ENCODE measurements around the gene NXPH2.

NXPH2 gene

GRCh38 chr2:138779781-138780445 lies at the start of gene NXPH2:
NXPH2 (minus strand) TSS chr2:138780390; CDS start chr2:138780241, 149 bp downstream.
- no peak for DNase-seq

DNA sequence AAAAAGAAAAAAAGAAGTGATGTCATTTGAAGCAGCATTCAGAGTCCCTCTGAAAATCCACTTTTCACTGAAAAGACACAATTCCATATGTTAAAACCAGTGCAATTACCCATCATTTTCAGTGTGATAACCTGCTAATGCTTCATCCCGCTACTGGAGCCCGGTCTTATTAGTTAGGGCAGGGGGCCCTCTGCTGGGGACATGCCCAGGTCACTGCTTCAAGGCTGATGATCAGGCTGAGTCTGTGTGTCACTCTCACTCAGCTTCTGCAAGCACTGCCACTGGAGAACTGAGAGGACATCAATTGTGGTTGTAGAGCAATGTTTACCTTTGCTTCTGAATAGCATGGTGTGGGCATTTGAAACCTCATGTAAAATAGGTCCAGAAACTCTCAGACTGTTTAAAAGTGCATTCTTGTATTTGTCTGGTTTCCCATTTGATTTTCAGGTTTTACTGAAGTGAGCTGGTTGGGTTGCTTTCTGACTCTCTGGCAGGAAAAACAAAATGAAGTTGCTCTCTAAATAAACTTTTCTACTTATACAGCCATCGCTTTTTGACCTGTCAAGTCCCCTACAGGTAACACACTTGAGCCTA lies 49.2 kb upstream of the NXPH2 start:
- DNase-seq: no peak

DNA sequence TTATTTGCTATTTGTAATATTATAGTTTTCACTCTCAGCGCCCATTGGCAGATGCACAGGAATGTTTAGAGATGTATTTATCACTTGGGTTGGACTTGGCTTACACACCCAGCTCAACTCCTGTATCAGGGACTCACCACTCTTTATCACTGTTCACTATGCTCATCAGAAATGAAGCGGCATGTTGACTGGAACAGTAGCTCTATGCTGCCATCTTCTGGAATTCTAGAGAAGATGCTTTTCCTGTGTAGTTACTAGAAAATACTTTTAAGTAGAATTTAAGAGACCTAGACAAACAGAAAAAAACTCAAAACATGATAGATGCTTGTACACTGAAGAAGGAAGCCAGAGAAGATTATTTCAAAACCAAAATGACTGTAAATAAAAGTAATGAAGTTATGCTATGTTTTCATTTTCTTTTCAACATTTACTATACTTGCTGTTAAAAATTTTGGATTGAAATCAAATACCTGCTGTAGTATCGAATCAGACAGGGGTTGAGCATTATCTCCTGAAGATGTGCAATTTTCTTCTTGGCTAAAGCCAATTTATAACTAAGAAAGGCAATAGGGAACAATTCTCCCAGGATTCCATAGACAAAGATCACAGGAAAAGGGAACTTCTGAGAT lies 47.4 kb upstream of the NXPH2 start:
- DNase-seq: no peak

GRCh38 chr2:138823666-138824065 lies 43.5 kb upstream of the NXPH2 start:
- no peak for DNase-seq

- no peak for DNase-seq
These were observed 39.8 kb upstream of the NXPH2 start for GRCh38 chr2:138819964-138820363.

DNA sequence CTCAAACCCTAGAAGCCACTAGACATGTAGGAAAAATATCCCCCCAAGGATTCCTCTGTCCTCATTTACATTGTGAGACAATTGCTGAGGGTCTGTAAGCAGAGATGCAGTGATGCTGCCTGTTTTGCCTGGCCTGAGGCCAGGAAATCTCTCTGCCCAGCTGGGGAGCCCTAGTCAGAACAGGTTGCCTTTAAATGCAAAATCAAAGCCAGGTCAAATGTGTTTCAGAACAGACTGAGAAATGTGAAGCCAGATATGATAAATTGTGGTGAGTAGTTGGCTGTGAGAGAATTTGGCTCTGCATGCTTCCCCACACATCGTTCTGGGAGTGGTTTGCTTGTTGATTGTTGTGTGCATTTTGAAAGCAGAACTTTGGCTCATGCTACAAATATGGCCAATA lies 38.4 kb upstream of the NXPH2 start:
- DNase-seq: no peak

DNA sequence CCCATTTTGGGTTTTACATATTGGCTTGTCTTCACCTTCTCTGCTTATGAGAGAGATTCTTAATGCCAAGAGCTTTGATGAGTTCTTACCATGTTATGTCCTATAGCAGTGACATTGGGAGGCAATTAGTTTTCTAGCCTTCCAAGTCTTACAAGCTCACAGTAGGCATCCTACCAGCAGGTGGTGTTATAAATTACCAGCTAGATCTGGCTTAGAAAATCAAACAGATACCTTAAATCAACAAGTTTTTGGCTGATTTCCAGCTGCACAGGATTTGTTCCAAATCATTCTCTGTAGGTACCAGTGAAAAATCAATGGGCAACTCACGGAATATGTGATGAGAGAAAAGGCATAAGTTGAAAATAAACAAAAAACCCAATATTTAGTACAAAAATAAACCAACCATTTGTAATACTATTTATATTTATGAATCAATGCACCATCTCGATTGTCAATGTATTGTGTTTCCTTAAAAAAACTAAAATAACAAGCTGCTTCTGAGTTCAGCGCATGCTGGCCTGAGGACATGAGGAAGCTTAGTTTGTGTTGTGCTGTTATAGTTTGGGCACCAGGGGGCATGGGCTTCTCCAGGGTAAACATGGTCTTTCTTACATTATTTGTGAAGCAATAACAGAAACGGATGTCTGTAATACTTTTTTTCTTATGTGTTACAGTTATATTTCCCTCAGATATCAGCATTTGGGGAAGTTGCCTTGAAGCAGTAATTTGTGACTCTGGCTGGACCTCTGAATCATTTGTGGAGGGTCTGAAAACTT lies 34.1 kb upstream of the NXPH2 start:
- no peak for DNase-seq

DNA sequence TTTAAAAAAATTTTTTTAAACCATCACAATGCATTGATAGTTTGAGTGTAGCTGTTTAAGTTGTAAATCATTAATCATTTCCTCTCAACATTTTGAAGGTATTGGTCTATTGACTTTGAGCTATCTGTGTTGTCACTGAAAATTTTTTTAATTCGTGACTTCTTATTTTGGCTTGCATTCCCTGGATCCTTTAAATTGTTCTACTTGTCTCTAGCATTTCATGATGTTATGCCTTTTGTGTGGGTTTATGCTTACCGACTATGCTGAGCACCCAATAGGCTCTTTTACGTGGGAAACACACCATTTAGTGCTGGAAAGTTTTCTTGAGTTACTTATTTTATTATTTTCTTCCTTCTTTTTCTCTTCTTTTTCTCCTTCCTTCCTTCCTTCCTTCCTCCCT lies 31.2 kb upstream of the NXPH2 start:
- no peak for DNase-seq

GRCh38 chr2:138794724-138795123 lies 14.5 kb upstream of the NXPH2 start:
- DNase-seq: no peak

GRCh38 chr2:138787053-138787666 lies 7.0 kb upstream of the NXPH2 start:
- no peak for DNase-seq

DNA sequence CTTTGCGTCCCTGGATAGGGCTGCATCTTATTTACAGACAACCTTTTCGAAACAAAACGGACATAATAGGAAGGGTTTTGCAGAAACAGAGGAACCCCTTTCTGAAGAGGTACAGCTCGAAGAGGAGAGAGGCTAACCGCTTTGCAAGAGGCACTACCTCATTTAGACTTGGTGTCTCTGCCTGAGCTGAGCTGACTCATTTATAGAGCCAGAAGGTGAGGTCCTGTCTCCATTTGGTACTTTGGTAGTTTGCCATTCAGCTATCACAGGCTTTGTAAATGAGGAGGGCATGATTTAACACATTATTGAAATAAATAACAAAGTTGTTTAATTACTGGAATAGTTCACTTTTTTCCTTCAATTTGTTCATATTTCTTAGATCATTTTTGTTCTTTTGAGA lies 2.2 kb upstream of the NXPH2 start:
- DNase-seq: no peak

DNA sequence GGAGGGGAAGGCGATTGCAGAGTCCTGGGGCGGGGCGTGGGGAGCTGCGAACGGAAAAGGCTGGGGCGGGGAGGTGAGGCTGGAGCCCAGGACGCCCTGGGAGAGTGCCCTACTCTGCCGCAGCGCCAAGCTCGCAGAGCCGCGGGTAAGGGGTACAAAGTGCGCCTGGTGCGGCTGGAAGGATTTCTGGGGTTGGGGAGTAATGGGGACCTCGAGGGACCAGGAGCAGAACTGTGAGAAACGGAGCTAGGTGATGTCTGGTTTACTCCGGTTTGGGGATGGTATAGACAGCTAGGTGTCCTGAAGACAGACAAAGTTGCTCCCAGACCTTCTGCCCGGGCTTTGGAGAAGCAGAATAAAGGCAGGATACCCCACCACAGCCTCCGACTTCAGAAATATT lies 718 bp upstream of the NXPH2 start:
- no peak for DNase-seq

GRCh38 chr2:138780446-138780880 lies 273 bp upstream of the NXPH2 start:
- DNase-seq: no peak

DNA sequence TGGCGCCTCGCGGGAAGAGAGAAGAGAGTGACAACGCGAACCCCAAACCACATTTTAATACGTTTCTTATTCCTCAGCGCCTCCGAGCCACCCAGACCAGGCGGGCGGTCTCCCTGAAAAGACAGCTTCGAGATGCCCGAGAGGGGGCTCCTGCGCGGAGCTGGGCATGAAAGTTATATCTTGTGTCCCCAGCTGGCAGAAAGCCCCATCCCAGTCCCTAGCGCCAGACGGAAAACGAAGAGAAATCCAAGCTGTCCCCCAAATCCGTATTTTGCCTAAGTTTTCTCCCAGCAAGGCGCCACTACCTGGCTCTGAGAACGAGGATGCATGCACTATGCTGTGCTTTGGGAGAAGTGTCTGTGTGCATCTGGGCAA lies 797 bp downstream of the NXPH2 start:
- no peak for DNase-seq

DNA sequence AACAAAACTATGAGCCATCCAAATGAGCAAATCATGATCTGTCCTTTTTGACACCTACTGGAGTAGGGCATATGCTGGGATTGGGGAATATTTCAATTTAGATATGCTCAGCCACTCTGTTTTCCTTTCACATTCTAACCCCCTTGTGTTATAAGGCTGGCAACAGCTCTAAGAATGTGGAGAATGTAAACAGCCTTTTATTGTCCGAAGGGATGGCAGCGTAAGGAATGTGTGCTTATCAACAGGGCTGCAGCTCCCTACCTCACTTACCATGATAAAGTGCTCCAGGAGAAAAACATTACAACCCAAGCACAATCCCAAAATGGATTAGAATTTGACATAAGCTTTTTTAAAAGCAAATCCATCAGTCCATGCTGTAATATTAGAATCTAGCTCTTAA lies 2.2 kb downstream of the NXPH2 start:
- DNase-seq: no peak

DNA sequence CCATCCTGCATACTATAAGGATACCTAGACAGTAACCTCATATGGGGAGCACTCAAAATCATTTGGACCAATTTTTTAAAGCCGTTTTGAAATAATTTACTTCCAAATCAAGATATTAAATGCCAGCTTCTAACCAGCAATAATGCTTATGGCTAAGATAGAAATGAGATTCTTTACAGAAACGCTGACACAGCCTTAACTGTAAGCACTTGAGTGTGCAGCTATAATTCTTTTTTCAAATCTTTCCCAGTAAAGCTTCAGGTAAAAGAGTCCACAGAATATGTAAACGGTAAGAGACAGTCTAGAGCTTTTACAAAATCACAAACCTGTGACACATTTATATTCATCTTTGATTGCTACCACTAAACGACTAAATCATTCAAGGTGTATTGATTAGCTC lies 4.5 kb downstream of the NXPH2 start:
- no peak for DNase-seq

DNA sequence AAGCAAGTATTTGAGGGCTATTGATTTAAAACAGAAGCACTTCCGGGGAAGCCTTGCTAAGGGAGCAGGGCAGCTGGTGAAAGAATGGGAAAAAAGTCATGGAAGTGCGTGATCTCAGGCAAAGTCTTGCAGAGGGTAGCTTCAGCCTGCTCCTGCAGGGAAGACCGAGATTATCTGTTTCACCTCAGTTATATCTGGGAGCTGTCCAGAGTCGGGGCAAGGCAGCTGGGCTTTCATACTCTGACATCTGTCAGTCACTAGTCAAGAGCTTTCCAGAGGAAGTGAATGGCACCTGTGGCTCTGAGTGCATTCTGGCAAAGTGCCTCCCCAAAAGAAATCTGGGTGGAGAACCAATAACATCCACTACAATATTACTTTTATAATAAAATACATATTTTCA lies 8.7 kb downstream of the NXPH2 start:
- DNase-seq: no peak

DNA sequence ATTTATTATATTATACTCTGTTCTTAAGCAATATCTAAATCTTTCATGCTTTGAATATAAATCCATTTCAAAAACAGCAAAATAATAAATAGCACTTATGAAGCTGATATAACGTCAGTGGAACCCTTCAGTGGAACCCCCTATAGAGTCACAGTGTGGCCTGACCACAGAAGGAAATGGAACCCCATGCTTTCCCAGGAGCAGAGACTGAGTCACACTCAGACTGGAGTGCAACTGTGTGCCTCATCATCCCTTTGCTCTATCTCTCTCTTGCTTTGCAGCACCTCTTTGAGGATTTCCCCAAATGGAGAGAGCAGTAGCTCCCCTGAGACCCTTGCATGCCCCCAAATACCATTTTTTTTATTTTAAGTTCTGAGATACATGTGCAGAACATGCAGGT lies 13.1 kb downstream of the NXPH2 start:
- no peak for DNase-seq

DNA sequence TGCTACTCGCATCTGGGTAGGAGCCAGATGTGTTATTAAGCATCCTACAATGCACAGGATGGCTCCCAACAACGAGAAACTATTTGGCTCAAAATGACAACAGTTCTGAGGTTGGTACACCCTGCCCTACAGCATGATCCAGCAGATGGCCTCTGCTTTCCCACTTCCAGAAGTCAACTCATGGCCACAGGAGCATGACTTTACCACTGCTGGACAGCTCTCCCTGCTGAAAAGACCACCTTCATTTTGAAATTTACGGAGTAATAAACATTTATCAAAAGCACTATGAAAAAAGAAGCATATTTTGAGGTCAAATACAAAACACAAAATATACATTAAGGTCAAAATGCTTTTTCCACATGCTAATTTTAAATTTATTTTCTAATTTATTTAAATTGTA lies 13.7 kb downstream of the NXPH2 start:
- DNase-seq: no peak

GRCh38 chr2:138763971-138764370 lies 16.2 kb downstream of the NXPH2 start:
- no peak for DNase-seq

GRCh38 chr2:138762533-138762932 lies 17.7 kb downstream of the NXPH2 start:
- DNase-seq: no peak

DNA sequence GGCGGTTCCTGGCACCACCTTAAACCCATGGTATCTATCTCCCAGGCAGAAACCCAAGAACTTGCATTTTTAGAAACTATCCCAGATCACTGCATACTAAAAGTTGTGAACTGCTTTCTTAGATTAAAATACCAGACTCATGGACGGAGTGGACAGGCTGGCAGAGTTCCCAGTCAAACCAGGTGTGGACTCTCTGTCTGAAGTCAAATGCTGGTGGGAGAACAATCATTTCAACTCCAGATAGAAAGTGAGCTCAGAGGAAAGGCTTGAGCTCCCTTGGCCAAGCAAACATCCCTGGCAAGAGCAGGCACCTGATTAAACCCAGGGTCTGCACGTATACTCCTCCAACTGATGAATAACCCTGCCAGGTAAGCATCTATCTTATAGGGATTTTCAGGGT lies 19.5 kb downstream of the NXPH2 start:
- no peak for DNase-seq

GRCh38 chr2:138757384-138757783 lies 22.8 kb downstream of the NXPH2 start:
- no peak for DNase-seq
